ENCODE data around the gene MKKS.

DNA sequence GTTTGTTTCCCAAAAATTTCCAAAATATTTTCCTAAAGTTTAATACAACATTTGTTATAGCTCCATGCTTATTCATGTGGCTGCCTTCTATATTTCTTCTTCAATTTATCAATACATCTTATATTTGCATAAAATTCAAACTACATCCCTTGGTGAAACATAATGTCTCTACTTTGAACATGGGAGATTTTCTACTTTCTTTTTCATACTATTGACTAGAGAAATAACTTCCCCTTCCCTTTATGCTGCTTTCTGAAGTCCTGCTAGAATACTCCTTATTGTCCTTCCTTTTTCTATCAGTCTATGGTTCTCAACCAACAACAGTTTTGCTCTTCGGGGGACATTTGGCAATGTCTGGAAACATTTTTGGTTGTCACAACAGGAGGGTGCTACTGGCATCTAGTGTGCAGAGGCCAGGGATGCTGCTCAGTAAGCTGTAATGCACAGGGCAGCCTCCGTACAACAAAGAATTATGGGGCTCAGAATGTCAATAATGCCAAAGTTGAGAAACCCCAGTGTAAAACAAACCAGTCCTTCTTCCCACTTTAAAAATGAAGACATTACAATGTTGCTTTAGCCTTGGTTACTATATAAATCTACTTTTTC lies 29.9 kb downstream of the MKKS start:
- no peak for TF ChIP-seq GATA2 (IDR thresholded peaks at IDR 0.05; ENCODE audit: low read depth, low read length)
- no peak for TF ChIP-seq GATA3 (IDR thresholded peaks at IDR 0.05; ENCODE audit: low read depth, low read length)

Data from SH-SY5Y (cell line).